HG03280 (cell line): ENCODE data around the gene LINC01488.

Experiments
- ATAC-seq: cut with Tn5 transposase; IDR thresholded peaks from one replicate; pipeline ENCODE4 v1.9.1; 2021; ENCODE audit warnings: mild to moderate bottlenecking, moderate library complexity; ENCODE audit not compliant: unreplicated experiment

The LINC01488 gene

DNA sequence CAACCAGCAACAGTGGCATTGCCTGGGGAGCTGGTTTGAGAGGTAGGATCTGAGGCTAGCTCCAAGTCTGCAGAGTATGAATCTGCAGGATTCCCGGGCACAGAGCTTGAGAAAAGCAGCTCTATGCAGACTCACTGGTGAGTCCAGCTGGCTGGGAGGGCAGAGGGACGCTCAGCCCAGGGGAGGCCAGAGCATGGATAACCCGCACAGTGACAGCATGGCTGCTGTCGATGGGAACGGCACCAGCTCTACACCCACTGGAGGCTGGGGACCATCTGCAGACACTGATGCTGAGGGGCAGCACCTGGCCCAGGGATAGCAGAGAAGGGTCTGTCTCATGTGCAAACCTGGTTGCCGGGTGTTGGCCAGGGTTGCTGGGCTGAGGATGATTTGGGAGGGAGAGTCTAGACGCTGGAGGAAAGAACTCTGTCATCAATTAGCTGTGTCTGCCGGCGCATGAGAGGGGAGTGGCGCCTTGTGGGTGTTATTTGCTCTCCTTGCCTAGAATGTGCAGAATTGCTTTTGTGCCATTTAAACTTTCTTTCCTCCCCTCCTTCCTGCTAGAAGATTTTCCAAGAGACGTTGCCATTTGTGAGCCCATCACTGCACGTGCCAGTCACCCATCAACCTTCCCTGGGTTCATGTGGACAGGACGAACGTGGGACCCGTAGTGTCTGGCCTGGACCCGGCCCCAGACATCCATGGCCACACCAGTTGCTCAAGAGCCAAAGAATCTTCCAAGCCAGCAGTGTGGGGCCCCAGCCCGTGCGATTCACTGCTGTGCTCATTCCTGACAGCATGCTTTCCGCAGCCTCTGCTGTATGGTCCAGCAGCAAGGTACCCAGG is 19.1 kb upstream of the LINC01488 start:
- ATAC-seq: no peak

DNA sequence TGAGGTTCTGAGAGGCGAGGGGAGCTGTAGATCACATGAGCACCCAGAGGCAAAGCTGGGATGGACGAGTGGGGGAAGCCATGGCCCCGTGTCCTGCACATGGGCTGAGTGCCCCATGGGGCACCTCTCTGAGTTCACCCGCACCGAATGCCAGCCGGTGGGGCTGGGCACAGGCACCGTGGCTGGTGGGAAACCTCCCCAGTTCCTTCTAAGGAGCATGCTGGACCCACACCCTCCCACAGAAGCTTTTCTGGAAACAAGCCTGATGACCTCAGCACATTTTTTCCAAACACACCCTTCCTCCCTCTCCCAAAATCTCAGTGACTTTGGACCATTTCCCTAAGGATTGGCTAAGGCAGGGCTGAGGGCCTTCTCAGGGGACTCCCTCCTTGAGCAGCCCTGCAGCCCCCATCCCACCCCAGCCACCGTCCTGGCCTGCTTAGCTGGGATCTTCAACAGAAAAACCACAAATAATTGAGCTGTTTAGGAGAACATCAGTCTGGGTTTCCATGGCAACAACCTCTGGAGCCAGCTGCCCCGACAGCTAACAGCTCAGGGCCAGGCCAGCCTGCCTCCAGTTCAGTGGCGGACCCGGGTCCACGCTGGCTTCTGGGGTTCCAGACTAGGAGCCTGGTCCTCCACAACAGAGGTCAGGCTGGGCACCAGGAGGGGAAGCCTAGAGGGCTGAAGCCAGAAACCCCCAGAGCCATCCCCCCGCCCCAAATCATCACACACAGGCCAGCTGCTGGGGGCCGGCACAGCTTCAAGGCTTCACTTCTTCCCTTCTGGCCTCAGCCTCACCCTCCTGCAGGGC is 18.1 kb upstream of the LINC01488 start:
- ATAC-seq: no peak

DNA sequence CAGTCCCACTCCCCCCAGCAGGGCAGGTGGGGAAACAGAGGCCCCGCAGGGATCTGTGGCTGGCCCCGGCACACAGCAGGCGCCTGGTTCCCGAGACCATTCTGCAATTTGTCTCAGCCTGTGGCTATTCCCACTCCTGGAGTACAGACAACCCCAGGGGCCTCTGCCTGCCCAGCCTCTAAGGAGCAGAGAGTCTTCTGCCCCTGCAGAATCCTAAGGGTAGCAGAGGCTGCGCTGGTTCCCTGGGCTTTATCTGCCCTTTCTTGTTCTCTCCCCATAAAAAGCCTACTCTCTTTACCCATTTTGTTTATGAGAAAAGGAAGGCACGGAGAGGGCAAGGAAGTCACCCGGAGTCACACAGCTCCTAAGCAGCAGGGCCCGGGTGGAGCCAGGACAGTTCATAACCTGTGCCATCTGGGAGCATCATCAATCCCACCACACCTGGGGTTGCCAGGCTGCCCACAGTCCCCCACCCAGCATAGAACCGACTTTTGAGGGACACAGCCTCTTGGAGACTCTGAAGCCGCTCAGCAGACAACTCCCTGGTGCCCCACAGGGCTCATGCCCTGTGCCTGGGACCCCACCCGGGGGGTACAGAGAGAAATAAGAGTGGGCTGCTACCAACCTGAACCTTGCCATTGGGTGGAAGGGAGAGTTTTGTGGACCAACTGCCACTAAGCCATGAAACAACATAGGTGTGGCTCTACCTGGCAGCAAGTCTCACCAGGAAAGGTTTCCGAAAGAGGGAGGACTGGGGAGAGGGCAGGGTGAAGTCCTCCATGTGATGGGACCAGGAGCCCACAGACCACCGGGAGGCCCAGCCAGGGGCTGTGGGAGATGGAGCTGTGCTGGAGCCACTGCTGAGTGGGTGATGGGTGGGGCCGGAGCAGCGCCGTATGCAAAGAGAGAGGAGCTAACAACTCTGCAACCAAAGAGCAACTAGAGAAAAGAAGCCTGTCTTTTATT is 17.2 kb upstream of the LINC01488 start:
- no peak for ATAC-seq

DNA sequence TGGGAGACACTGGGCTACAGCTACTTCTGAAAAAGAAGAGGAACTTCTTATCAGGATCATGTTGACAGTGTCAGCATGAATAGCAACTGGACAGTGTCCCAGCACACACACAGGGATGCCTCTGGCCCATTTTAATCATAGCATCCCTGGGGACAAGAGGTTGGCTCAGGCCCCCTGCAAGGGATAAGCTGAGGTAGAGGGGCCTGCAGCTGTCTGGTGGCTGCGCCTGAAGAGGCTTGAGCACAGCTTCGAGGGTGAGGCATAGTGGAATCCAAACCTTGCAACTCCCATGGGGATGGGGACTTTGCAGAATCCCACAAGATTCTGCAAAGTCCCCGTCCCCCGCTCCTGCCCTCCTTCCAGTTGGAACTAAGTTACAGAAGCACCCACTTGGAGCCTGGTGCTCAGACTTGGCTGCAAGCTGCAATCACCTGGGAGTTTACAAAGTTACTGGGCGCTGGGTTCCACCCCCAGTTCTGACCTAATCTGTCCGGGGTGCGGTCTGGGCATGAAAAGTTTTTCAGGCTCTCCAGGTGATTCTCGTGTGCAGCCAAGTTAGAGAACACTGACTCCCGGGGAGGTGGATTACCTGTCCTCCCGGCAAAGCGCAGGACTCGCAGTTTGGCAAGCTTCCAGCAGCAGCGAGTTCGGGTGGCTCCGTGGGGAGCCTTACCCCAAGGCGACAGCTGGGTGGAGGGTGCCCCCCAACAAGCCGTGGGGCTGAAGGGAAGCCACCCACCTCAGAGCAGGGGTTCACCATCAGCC is 16.0 kb upstream of the LINC01488 start:
- ATAC-seq: no peak

DNA sequence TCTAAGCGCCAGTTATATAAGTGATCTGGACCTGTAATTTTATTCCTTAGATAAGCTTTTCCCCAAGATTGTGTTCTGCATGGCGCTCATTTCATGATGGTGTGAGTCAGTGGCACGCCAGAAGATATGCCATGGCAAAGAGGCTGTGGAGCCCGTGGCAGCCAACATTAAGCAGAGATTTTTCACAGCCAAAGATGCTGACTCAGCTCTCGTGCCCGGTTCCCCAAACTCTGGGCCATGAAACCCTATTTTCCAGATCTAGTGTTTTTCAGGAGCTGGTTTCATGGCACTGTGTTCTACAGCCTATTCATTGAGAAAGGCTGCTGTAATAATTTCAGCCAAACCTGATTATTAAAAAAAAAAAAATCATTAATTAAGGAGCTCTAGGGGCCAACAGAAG is 15.4 kb upstream of the LINC01488 start:
- ATAC-seq: no peak

DNA sequence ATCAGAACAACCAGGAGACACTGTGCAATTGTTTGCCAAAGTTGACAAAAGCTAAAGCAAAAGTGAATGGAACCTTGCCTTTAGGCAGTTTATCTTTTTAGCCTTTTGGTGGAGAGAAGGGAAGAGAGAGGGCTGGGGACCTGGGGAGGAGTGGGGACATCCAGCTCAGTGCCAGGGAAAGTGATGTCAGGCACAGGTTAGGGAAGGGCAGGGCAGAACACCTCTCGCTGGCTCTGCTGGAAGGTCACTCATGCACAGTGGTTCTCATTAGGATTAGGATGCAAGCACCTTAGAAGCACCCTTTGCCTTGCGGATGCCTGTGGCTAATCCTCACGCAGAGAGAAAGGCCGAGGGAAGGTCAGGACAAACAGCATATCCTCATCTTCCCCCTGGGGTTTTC is 14.3 kb upstream of the LINC01488 start:
- ATAC-seq: no peak

DNA sequence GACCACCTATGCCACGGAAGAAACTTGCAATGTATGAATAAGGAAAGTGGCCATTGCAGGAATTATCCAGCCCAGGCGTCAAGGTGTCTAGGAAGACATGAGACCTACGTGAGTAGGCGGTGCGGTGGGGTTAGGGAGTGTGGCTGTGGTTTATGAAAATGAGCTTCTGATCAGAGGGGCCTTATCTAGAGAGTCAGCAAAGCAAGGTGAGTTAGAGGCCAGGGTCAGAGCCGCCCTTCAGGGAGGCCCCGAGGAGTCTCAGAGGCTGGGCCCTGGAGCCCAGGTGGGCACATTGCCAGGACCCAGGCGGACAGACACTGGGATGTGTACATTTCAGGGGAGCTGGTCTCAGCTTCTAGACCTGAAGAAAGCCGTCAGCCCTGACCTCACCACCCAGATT is 13.8 kb upstream of the LINC01488 start:
- ATAC-seq: no peak

DNA sequence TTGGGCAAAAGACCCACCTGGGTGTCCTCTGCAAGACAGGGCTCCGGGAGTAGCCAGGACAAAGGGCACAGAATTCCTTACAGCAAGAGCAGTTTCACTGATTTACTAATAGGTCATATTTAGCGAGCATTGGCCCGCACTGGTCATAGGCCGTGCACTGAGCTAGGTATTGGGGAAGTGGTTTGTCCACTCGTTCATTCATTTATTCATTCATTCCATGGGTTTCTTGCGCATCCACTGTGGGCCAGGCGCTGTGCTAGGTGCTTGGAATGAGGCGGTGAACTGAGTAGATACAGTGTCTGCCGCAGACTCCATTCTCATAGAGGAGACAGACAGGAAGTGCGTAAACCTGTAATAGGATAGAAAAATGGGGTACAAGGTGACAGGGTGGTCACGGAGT is 13.2 kb upstream of the LINC01488 start:
- ATAC-seq: no peak

DNA sequence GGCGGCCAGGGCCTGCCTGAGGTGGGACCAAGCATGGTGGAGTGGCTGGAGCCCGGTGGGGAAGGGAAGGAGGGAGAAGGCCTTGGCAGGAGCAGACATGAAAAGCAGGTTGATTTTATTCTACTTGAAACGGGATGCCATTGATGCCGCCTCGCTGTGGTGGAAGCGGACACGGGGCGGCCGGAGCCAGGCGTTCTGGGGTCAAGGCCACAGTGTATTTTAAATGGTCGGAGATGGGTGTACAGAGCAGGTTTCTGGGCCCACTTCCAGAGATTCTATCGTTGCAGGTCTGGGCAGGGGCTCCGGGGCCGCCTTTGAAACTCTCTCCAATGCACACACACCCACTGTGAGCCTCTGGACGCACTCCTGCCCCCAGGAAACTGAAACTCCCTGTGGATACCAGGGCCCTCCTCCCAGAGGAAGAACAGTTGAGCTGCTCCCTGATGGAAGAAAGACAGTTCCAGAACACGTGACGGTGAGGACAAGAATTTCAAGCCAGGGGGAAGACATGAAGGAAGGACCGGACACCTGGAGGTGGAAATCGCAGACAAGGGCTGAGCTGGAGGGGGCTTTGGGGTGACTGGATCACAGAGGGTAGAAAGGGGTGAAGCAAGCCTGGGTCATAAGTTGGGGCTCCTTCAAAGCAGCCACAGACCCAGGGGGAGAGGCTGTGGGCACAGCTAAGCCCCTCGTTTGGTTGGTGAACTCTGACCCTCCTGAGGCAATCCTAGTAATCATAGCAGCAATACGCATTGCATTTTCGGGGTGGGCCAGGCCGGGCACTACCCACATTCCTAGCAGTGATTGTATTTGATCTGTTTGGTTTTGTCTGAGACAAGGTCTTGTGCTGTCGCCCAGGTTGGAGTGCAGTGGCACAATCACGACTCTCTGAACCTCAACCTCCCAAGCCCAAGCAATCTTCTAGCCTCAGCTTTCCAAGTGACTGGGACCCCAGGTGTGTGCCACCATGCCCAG is 12.3 kb upstream of the LINC01488 start:
- no peak for ATAC-seq

DNA sequence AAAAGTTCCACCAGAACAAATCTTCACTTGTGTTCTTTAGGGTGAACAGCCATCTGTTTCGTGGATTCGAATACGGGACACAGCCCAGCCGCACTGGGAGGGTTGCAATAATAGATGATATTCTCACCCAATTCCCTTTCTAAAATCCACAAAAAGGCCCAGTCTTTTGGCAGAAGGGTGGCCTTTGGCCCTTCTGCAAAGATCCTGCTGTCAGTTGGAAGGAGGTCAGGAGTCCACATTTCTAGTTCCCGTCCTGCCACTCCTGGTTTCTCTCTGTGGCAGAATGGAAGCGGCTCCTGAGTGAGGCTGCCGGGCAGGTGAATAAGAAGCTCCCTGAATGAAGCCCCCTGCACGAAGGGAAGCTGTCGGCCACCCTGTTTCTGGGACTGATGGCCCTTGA is 11.2 kb upstream of the LINC01488 start:
- no peak for ATAC-seq

DNA sequence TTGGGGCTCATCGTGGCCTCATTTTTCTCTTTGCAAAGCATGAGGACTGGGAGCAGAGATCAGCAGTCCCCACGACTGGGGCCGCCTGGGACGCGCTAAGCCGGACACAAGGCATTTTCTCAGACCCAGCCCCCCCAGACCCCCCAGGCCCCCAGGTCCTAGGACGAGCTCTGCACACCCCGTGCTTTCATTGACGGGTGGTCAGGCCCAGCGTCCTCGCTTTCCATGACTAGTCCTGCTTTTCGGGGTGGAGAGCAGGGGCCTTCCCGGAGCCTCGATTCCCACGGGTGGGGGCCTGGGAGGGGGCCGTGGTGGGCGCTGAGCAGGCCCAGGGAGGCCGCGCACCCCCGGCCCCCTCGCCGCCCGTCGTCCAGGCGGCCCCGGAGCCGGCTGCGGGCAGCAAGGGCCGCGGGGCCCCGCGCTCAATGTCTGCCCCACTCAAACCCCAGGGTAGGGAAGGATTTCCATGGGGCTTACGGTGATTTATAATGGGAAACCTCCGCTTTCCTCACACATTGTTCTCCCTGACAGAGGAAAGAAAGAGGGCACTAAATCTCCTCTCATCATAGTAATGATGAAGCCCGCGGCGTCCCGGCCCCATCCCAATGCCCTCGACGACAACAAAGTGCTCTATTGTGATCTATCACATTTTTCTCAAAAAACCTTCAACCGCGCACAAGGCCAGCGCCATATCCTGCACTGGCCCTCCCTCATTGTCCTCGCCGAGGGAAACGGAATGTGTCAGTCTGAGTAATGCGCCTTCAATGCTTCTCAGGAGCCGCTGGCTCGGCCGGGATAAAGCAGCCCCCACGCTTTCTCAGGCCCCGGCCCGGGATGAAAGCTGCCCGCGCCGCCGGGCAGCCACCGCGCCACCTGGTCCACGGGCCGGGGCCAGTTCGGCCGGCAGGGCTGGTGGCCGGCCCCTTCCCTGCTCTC is 10.4 kb upstream of the LINC01488 start:
- ATAC-seq: no peak

DNA sequence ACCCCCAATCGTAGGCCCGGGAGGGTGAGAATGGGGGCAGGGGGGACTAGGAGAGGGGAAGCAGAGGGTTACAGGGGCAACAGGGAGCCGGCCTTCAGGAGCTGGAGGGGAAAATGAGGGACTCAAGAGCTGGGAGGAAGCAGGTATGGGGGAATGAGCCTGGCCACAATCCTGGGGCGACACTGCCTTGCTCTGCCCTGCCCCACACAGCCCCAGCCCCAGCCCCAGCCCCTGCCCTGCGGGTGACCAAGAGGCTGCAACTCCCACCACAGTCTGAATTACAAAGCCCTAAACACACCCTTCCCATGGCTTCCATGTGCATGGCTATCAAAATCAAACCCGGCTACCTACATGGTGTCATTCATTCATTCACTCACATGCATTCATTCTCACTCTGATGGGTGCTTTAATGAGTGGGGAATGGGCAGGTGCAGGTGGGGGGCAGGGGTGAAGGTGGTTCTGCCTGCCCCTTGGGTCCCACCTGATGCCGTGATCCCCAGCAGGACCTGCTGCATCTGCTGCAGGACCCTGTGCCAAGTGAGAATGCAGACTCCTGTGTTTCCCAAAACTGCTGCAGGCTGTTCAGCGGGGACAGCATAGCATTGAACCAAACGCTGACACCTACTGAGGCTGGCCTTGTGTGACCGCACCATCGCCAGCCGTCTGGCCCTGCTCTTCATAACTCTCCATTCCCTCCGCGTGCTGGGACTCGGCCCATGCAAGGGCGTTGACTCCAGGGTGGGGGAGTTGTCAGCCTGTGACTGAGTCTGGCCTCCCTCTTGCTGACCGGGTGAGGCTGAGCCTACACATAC is 9.5 kb upstream of the LINC01488 start:
- no peak for ATAC-seq

DNA sequence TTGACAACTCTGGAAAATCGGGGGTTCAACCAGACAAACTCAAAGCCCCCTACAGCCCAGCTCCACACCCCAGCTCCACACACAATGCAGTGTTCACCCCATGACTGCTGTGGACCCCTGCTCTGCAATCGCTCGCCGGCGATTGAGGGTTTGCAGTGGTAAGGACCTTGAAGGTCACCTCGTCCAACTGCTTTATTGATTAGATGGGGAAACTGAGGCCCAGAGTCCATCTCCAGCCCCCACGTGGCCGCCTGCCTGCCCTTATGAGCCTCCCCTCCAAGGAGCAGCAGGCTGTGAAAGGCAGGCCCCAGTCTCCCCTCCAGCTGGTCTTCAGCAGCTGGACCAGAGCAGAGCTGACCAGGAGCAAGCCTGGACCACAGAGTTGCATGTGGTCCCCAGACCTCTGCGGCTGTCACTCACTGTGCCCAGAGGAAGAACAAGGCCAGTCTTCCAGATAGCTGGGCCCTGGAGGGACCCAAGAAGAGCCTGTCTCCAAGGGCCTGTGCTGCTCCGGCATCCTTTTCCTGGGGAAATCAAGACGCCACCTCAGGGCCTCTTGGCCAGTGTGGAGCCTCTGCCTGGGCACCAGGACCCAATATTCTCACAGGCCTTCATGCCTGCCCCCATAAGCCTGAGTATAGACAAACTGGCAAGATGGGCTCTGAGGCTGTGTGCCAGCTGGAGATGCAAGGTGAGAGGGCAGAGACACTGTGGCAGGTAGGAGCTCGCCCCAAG is 8.8 kb upstream of the LINC01488 start:
- ATAC-seq: no peak

DNA sequence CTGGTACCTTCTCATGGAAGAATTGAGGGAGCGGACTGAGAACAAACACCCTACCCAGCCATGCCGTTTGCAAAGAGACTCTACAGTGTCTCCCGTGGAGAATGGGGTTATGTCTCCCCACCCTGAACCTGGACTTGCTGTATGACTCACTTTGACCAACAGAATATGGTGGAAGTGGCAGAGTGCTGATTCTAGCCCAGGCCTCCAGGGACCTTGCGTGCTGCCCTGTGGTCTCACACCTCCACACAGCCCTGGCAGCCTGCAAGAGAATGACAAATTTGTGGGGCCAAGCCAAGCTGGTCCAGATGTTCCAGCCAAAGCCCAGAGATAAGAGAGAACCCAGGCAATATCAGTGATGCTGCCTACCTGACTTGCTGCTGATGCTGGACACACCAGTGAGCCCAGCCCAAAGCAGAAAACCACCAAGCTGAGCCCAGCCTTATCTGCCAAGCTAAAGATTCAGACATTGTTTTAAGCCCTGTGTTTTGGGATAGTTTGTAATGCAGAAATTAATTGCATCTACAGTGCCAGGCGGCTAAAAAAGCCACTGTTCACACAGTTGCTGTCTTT is 8.1 kb upstream of the LINC01488 start:
- no peak for ATAC-seq

DNA sequence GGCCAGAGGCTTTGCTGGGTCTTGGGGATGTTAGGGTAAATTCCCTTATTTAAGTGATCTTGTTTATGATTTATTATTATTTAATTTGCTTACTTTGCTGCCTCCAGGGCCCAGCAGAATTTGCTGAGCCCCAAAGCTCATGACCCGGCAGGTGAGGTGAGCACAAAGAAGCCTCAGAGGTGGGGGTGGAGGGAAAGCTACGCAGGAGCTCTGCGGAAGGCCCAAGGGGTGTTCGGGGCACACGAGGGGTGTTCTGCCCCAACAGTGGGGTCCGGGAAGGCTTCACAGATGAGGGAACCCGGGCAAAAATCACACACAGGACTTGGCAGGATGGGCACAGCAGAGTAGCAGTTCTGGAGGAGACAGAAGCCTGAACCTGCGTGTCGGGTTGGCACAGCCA is 6.7 kb upstream of the LINC01488 start:
- ATAC-seq: no peak

DNA sequence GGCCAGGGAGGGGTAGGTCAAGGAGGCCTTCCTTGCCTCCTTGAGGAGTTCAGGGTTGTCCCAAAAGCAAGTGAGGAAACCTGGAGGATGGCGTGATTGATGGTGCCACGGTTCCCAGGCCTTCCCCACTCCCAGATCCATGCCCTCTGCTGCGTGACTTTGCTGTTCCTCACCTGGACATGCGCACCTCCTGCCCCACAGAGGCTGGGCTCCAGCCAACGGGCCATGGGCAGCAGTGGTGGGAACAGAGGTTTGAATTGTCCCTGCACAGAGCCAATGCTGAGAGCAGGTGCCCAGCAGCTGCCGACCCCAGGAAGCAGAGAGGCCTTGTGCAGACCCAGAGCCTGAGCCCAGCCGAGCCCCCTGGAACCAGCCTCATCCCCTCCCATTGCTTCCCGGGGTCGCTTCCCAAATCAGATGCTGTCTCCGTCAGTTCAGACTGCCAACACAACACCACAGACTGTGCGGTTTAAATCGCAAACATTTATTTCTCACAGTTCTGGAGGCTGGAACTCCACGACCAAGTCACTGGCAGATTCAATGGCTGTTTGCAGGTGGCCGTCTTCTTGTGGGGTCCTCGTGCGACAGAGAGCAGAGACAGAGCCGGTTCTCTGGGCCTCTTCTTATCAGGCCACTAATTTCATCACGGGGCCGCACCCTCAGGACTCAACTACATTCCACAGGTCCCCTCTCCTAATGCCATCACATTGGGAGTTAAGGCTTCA is 6.2 kb upstream of the LINC01488 start:
- no peak for ATAC-seq
